OCI-LY7 (cell line): ENCODE data around the gene MINDY4B. TPM values are rescaled to one million over a fixed set of nuclear protein-coding genes. Genes with fewer than 3 reads are reported as not detected.

Source experiments
- BruUV-seq: library from RNA; stranded (reverse); fragments of 400-500 nt; replicated peaks from 2 replicates; lab custom pipeline; 2021; lab: Mats Ljungman, UMichigan
- CTCF ChIA-PET: fragments of 300-600 bp; sonication (Branson Sonifier 250); formaldehyde crosslinking; loops from one replicate; lab custom pipeline; 2022; ENCODE audit warnings: antibody characterized with exemption; ENCODE audit not compliant: unreplicated experiment; lab: Charles Lee
- POLR2A ChIA-PET: fragments of 300-600 bp; sonication (Branson Sonifier 250); formaldehyde crosslinking; loops from one replicate; lab custom pipeline; 2022; ENCODE audit warnings: antibody characterized with exemption; lab: Charles Lee
- DNase-seq: peaks from one replicate; pipeline ENCODE4 v3.0.0-alpha.2; 2015; ENCODE audit warnings: low spot score
- H2AFZ ChIP-seq: fragments of 200-600 bp; sonication (generic), shearing (Covaris generic); 2 replicates; pipeline ENCODE4 v1.6.1; 2014; ENCODE audit warnings: mild to moderate bottlenecking, antibody characterized with exemption, low read length, moderate library complexity
- H3K27ac ChIP-seq: fragments of 200-600 bp; sonication (generic); 2 replicates; pipeline ENCODE4 v1.5.1; 2014; ENCODE audit warnings: mixed run types, low read depth, mild to moderate bottlenecking, moderate library complexity, low read length, inconsistent platforms; ENCODE audit not compliant: poor library complexity, severe bottlenecking
- H3K36me3 ChIP-seq: fragments of 200-600 bp; sonication (generic); 2 replicates; pipeline ENCODE4 v1.6.1; 2014; ENCODE audit warnings: mild to moderate bottlenecking, antibody characterized with exemption, low read length, moderate library complexity, mixed read lengths; ENCODE audit not compliant: insufficient read depth
- H3K4me1 ChIP-seq: fragments of 200-600 bp; sonication (generic); 2 replicates; pipeline ENCODE4 v1.5.1; 2014; ENCODE audit warnings: mild to moderate bottlenecking, low read length; ENCODE audit not compliant: insufficient read depth, poor library complexity, severe bottlenecking
- H3K4me2 ChIP-seq: fragments of 200-600 bp; sonication (generic); 2 replicates; pipeline ENCODE4 v1.6.1; 2014; ENCODE audit warnings: mild to moderate bottlenecking, low read length
- H3K4me3 ChIP-seq: fragments of 200-600 bp; sonication (generic); 2 replicates; pipeline ENCODE4 v1.5.1; 2014; ENCODE audit warnings: mild to moderate bottlenecking, low read depth, low read length; ENCODE audit not compliant: poor library complexity, severe bottlenecking
- H3K79me2 ChIP-seq: fragments of 200-600 bp; sonication (generic); 2 replicates; pipeline ENCODE4 v1.6.1; 2016; ENCODE audit warnings: low read depth, mild to moderate bottlenecking, low read length, moderate library complexity, mixed read lengths; ENCODE audit not compliant: insufficient read depth
- H3K9me2 ChIP-seq: fragments of 200-600 bp; sonication (generic); 2 replicates; pipeline ENCODE4 v1.6.1; 2016; ENCODE audit warnings: mild to moderate bottlenecking, low read length, mixed read lengths; ENCODE audit not compliant: insufficient read depth
- H3K9me3 ChIP-seq: fragments of 200-600 bp; sonication (generic); 2 replicates; pipeline ENCODE4 v1.6.1; 2014; ENCODE audit warnings: mild to moderate bottlenecking, mixed run types, low read length, mixed read lengths
- H4K20me1 ChIP-seq: fragments of 200-600 bp; sonication (generic); 2 replicates; pipeline ENCODE4 v1.6.1; 2014; ENCODE audit warnings: mild to moderate bottlenecking, antibody characterized with exemption, low read length, moderate library complexity, mixed read lengths; ENCODE audit not compliant: insufficient read depth
- CTCF ChIP-seq: fragments of 200-600 bp; sonication (generic); conservative IDR thresholded peaks from 2 replicates; pipeline ENCODE4 v1.5.1; 2014; ENCODE audit warnings: mild to moderate bottlenecking, antibody characterized with exemption, low read length, moderate library complexity, mixed read lengths
- EZH2phosphoT487 ChIP-seq: fragments of 200-600 bp; sonication (generic); IDR thresholded peaks from 2 replicates; pipeline ENCODE4 v1.6.1; 2018; ENCODE audit warnings: low read depth, borderline replicate concordance, mild to moderate bottlenecking, mixed run types, antibody characterized with exemption, low read length, moderate library complexity, mixed read lengths
- intact Hi-C: fragments of 100-400 bp; cut with micrococcal nuclease; formaldehyde crosslinking; loops from one replicate; pipeline ENCODE4 v1.10.0; 2022; ENCODE audit not compliant: unreplicated experiment
- total RNA-seq, 2 experiments: library from RNA; depleted of rRNA in 1 of 2; stranded (reverse); fragments of >200 nt in 1 of 2; shearing (Covaris generic) in 1 of 2; gene quantifications; 2 replicates each; pipeline ENCODE4 v1.2.3, GENCODE V29; 2014 to 2022

Gene MINDY4B
- total RNA-seq, 2 experiments from 2014 or later = not detected

GRCh38 chr3:150890295-150890694 lies 14.9 kb downstream of the MINDY4B start:
- no peak overlapping the region for H3K27ac ChIP-seq
- H3K4me3 ChIP-seq = no peak overlapping the region
- no TSS peak for BruUV-seq
- H3K9me3 ChIP-seq = no peaks in the 10 kb centered on the region
- POLR2A ChIA-PET = interaction anchor here (0.6 kb wide), 1 partner anchor 17 kb away, joined by 5 read pairs; no protein-coding TSS in a partner anchor
- no peak for DNase-seq
- intact Hi-C loops = no loop called here
- no peaks in the 10 kb centered on the region for H3K79me2 ChIP-seq
- H3K9me2 ChIP-seq = no peaks in the 10 kb centered on the region
- no peak overlapping the region for H2AFZ ChIP-seq
- CTCF ChIA-PET = no interaction called here
- H4K20me1 ChIP-seq = no peaks in the 10 kb centered on the region
- H3K4me1 ChIP-seq = no peaks in the 10 kb centered on the region
- TF ChIP-seq CTCF = no peak
- TF ChIP-seq EZH2phosphoT487 = no peak
- H3K4me2 ChIP-seq = no peak overlapping the region
- H3K36me3 ChIP-seq = no peaks in the 10 kb centered on the region

GRCh38 chr3:150889106-150889505 lies 16.1 kb downstream of the MINDY4B start:
- Histone ChIP-seq H3K4me3 (no peak overlapping the region), H3K4me1 (no peaks in the 10 kb centered on the region), H3K79me2 (no peaks in the 10 kb centered on the region), H3K27ac (no peak overlapping the region), H4K20me1 (no peaks in the 10 kb centered on the region), H2AFZ (no peak overlapping the region), H3K36me3 (no peaks in the 10 kb centered on the region), H3K9me3 (no peaks in the 10 kb centered on the region), H3K4me2 (no peak overlapping the region), H3K9me2 (no peaks in the 10 kb centered on the region)
- intact Hi-C loops = no loop called here
- DNase-seq = no peak
- ChIA-PET CTCF (no interaction called here), POLR2A (interaction anchor here (0.7 to 1.3 kb wide), 3 partner anchors 9 to 15 kb away, joined by 3 to 4 read pairs (median 3); no protein-coding TSS in a partner anchor)
- BruUV-seq = no TSS peak
- no peak for TF ChIP-seq CTCF
- TF ChIP-seq EZH2phosphoT487 = no peak

GRCh38 chr3:150887031-150887430 lies 18.2 kb downstream of the MINDY4B start:
- Histone ChIP-seq H3K79me2 (no peaks in the 10 kb centered on the region), H3K4me3 (no peak overlapping the region), H2AFZ (no peak overlapping the region), H4K20me1 (no peaks in the 10 kb centered on the region), H3K4me1 (no peaks in the 10 kb centered on the region), H3K27ac (no peak overlapping the region), H3K9me3 (no peaks in the 10 kb centered on the region), H3K36me3 (no peaks in the 10 kb centered on the region), H3K9me2 (no peaks in the 10 kb centered on the region), H3K4me2 (no peak overlapping the region)
- POLR2A ChIA-PET = no interaction called here
- no peak for DNase-seq
- TF ChIP-seq CTCF (no peak), EZH2phosphoT487 (no peak)
- intact Hi-C loops = no loop called here
- BruUV-seq = no TSS peak
- CTCF ChIA-PET = no interaction called here
